HUES64 (cell line): Measurements from ENCODE around the gene SAMD4A.

Experiments used
- H3K27ac ChIP-seq: 2 replicates; pipeline ENCODE4 v1.7.0; 2013; ENCODE audit warnings: low read depth, low read length, inconsistent platforms
- H3K27me3 ChIP-seq: 2 replicates; pipeline ENCODE4 v1.6.1; 2013; ENCODE audit warnings: mild to moderate bottlenecking, low read length; ENCODE audit not compliant: insufficient read depth
- H3K36me3 ChIP-seq: 2 replicates; pipeline ENCODE4 v1.6.1; 2013; ENCODE audit warnings: mild to moderate bottlenecking, low read length; ENCODE audit not compliant: insufficient read depth
- H3K4me1 ChIP-seq: 2 replicates; pipeline ENCODE4 v1.6.1; 2013; ENCODE audit warnings: mild to moderate bottlenecking, low read length, moderate library complexity; ENCODE audit not compliant: insufficient read depth
- H3K4me3 ChIP-seq: 2 replicates; pipeline ENCODE4 v1.5.1; 2013; ENCODE audit warnings: mild to moderate bottlenecking, low read length, moderate library complexity
- H3K9ac ChIP-seq: 2 replicates; pipeline ENCODE4 v1.6.1; 2013; ENCODE audit warnings: mild to moderate bottlenecking, low read depth, low read length
- H3K9me3 ChIP-seq: 2 replicates; pipeline ENCODE4 v1.6.1; 2013; ENCODE audit warnings: low read depth, low read length; ENCODE audit not compliant: insufficient read depth
- WGBS: fragments of 150-250, 120-280 bp; methylation state at CpG from one replicate; pipeline ENCODE4 v1.1.7; 2013; ENCODE audit warnings: missing lambda C conversion rate; 5-methylcytosine and 5-hydroxymethylcytosine counted together

Gene SAMD4A

GRCh38 chr14:54785778-54786770 is 219.1 kb downstream of the SAMD4A start:
- H3K9me3 ChIP-seq = no peaks in the 10 kb centered on the region

GRCh38 chr14:54786838-54787237 is 219.9 kb downstream of the SAMD4A start:
- 73% methylated on average over 3 of the region's 3 CpGs for WGBS
- H3K4me3 ChIP-seq = no peak overlapping the region
- H3K9ac ChIP-seq = no peak overlapping the region
- no peaks in the 10 kb centered on the region for H3K27me3 ChIP-seq
- H3K9me3 ChIP-seq = no peaks in the 10 kb centered on the region
- H3K27ac ChIP-seq = no peak overlapping the region
- H3K36me3 ChIP-seq = 0 out of 2 replicates have a peak, but pooled peaks cover 19% of the 10 kb centered on the region
- no peaks in the 10 kb centered on the region; the same call in 1 of the 2 replicates for H3K4me1 ChIP-seq

More at GRCh38 chr14:54785778-54786770, 219.1 kb downstream of the SAMD4A start:
- no peak overlapping the region for H3K9ac ChIP-seq
- H3K36me3 ChIP-seq = 0 out of 2 replicates have a peak, but pooled peaks cover 19% of the 10 kb centered on the region
- 91% methylated on average over 5 of the region's 5 CpGs for WGBS
- H3K27ac ChIP-seq = no peak overlapping the region
- H3K4me1 ChIP-seq = no peaks in the 10 kb centered on the region; the same call in 1 of the 2 replicates
- H3K27me3 ChIP-seq = no peaks in the 10 kb centered on the region
- H3K4me3 ChIP-seq = no peak overlapping the region

- Histone ChIP-seq H3K27me3 (no peaks in the 10 kb centered on the region), H3K36me3 (0 out of 2 replicates have a peak, but pooled peaks cover 19% of the 10 kb centered on the region), H3K9ac (no peak overlapping the region), H3K27ac (no peak overlapping the region), H3K4me1 (no peaks in the 10 kb centered on the region; the same call in 1 of the 2 replicates), H3K4me3 (no peak overlapping the region), H3K9me3 (no peaks in the 10 kb centered on the region)
- 65% methylated on average over 1 of the region's 1 CpG for whole genome bisulfite sequencing
Measured at GRCh38 chr14:54787261-54787660, 220.3 kb downstream of the SAMD4A start.

- no peaks in the 10 kb centered on the region; the same call in 1 of the 2 replicates for H3K4me1 ChIP-seq
- H3K27me3 ChIP-seq = no peaks in the 10 kb centered on the region
- no peaks in the 10 kb centered on the region for H3K9me3 ChIP-seq
- H3K27ac ChIP-seq = no peak overlapping the region
- 0 out of 2 replicates have a peak, but pooled peaks cover 19% of the 10 kb centered on the region for H3K36me3 ChIP-seq
- H3K9ac ChIP-seq = no peak overlapping the region
- WGBS = 97% methylated on average over 17 of the region's 17 CpGs
- no peak overlapping the region for H3K4me3 ChIP-seq
Measured at GRCh38 chr14:54788701-54789100, 221.8 kb downstream of the SAMD4A start.

- Histone ChIP-seq H3K27me3 (no peaks in the 10 kb centered on the region), H3K4me3 (no peak overlapping the region), H3K27ac (no peak overlapping the region), H3K36me3 (0 out of 2 replicates have a peak, but pooled peaks cover 18% of the 10 kb centered on the region), H3K9me3 (no peaks in the 10 kb centered on the region), H3K4me1 (no peaks in the 10 kb centered on the region; the same call in 1 of the 2 replicates), H3K9ac (no peak overlapping the region)
- WGBS = 98% methylated on average over 5 of the region's 5 CpGs
Measured at GRCh38 chr14:54789166-54789565, 222.2 kb downstream of the SAMD4A start.

- Histone ChIP-seq H3K4me3 (no peak overlapping the region), H3K9me3 (no peaks in the 10 kb centered on the region), H3K27me3 (no peaks in the 10 kb centered on the region), H3K9ac (no peak overlapping the region), H3K27ac (no peak overlapping the region), H3K4me1 (no peaks in the 10 kb centered on the region; the same call in 1 of the 2 replicates), H3K36me3 (0 out of 2 replicates have a peak, but pooled peaks cover 14% of the 10 kb centered on the region)
- WGBS = 94% methylated on average over 12 of the region's 12 CpGs
Measured at GRCh38 chr14:54789781-54790480, 223.0 kb downstream of the SAMD4A start.

- H3K36me3 ChIP-seq = 0 out of 2 replicates have a peak, but pooled peaks cover 10% of the 10 kb centered on the region
- no peaks in the 10 kb centered on the region for H3K9me3 ChIP-seq
- H3K9ac ChIP-seq = no peak overlapping the region
- no peaks in the 10 kb centered on the region for H3K27me3 ChIP-seq
- H3K4me3 ChIP-seq = no peak overlapping the region
- no peaks in the 10 kb centered on the region; the same call in 1 of the 2 replicates for H3K4me1 ChIP-seq
- H3K27ac ChIP-seq = no peak overlapping the region
- WGBS = 96% methylated on average over 4 of the region's 4 CpGs
Measured at GRCh38 chr14:54791001-54791400, 224.1 kb downstream of the SAMD4A start.

GRCh38 chr14:54792288-54792687 is 225.4 kb downstream of the SAMD4A start:
- Histone ChIP-seq H3K9ac (no peak overlapping the region), H3K4me1 (no peaks in the 10 kb centered on the region; the same call in 1 of the 2 replicates), H3K36me3 (0 out of 2 replicates have a peak, but pooled peaks cover 10% of the 10 kb centered on the region), H3K4me3 (no peak overlapping the region), H3K9me3 (no peaks in the 10 kb centered on the region), H3K27me3 (no peaks in the 10 kb centered on the region), H3K27ac (no peak overlapping the region)
- 74% methylated on average over 6 of the region's 6 CpGs for WGBS

GRCh38 chr14:54794159-54794558 is 227.2 kb downstream of the SAMD4A start:
- Histone ChIP-seq H3K27me3 (no peaks in the 10 kb centered on the region), H3K27ac (no peak overlapping the region), H3K9ac (no peak overlapping the region), H3K4me3 (no peak overlapping the region), H3K9me3 (no peaks in the 10 kb centered on the region), H3K36me3 (0 out of 2 replicates have a peak, but pooled peaks cover 10% of the 10 kb centered on the region), H3K4me1 (no peaks in the 10 kb centered on the region)
- 89% methylated on average over 1 of the region's 1 CpG for WGBS

GRCh38 chr14:54794796-54795195 is 227.9 kb downstream of the SAMD4A start:
- Histone ChIP-seq H3K9me3 (no peaks in the 10 kb centered on the region), H3K27me3 (no peaks in the 10 kb centered on the region), H3K4me3 (no peak overlapping the region), H3K9ac (no peak overlapping the region), H3K36me3 (0 out of 2 replicates have a peak, but pooled peaks cover 7% of the 10 kb centered on the region), H3K27ac (no peak overlapping the region), H3K4me1 (no peaks in the 10 kb centered on the region)
- WGBS = 86% methylated on average over 3 of the region's 3 CpGs

GRCh38 chr14:54796961-54797360 is 230.0 kb downstream of the SAMD4A start:
- Histone ChIP-seq H3K4me3 (no peak overlapping the region), H3K9ac (no peak overlapping the region), H3K9me3 (no peaks in the 10 kb centered on the region), H3K27ac (no peak overlapping the region), H3K27me3 (no peaks in the 10 kb centered on the region), H3K36me3 (no peaks in the 10 kb centered on the region), H3K4me1 (no peaks in the 10 kb centered on the region)
